NCI-H2196 treated with DMSO at 0.1 percent for 48 hours (cell line): ENCODE results near the gene RDX.

Experiments
- DNase-seq: peaks from one replicate; lab custom pipeline; 2025; ENCODE audit not compliant: unreplicated experiment; lab: John Stamatoyannopoulos, UW

Gene RDX

GRCh38 chr11:110173811-110174644 is 122.4 kb downstream of the RDX start:
- no peak for DNase-seq

- DNase-seq, result no peak
Measured at GRCh38 chr11:110172468-110173065, 123.8 kb downstream of the RDX start.

- DNase-seq, result no peak
Measured at GRCh38 chr11:110169738-110170137, 126.7 kb downstream of the RDX start.

- no peak for DNase-seq
Measured at GRCh38 chr11:110168033-110168803, 128.2 kb downstream of the RDX start.

GRCh38 chr11:110165039-110165925 is 131.1 kb downstream of the RDX start:
- DNase-seq, result no peak

GRCh38 chr11:110162216-110162615 is 134.2 kb downstream of the RDX start:
- DNase-seq, result no peak

- DNase-seq, result no peak
Measured at GRCh38 chr11:110161061-110161460, 135.4 kb downstream of the RDX start.

GRCh38 chr11:110160437-110160836 is 136.0 kb downstream of the RDX start:
- DNase-seq, result no peak

GRCh38 chr11:110160016-110160415 is 136.4 kb downstream of the RDX start:
- DNase-seq, result no peak

- DNase-seq, result no peak
Measured at GRCh38 chr11:110159476-110159875, 136.9 kb downstream of the RDX start.

- DNase-seq, result no peak
Measured at GRCh38 chr11:110158317-110159200, 137.9 kb downstream of the RDX start.

- DNase-seq, result no peak
Measured at GRCh38 chr11:110156503-110156902, 139.9 kb downstream of the RDX start.

- no peak for DNase-seq
Measured at GRCh38 chr11:110153474-110153873, 142.9 kb downstream of the RDX start.

- no peak for DNase-seq
Measured at GRCh38 chr11:110152199-110152598, 144.2 kb downstream of the RDX start.

GRCh38 chr11:110148775-110149744 is 147.4 kb downstream of the RDX start:
- DNase-seq, result no peak

GRCh38 chr11:110147962-110148709 is 148.3 kb downstream of the RDX start:
- no peak for DNase-seq

GRCh38 chr11:110141812-110142211 is 154.6 kb downstream of the RDX start:
- DNase-seq, result no peak

GRCh38 chr11:110134110-110134509 is 162.3 kb downstream of the RDX start:
- no peak for DNase-seq
